Measurements from ENCODE around the gene PDE6H.

DNA sequence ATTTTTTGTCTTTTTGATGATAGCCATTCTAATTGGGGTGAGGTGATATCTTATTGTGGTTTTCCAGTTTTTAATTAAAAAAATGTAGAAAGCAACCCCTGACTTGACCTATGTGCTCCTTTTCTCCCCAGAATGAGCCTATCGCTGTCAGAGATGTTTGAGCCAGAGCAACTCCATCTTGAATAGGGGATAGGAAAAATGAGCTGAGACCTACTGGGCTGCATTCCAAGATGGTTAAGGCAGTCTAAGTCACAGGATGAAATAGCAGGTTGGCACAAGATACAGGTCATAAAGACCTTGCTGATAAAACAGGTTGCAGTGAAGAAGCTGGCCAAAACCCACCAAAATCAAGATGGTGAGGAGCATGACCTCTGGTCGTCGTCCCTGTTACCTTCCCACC lies 48.3 kb upstream of the PDE6H start:
- no peak for TF ChIP-seq POLR2A (IDR thresholded peaks at IDR 0.05)
- TF ChIP-seq, protein P1, sequence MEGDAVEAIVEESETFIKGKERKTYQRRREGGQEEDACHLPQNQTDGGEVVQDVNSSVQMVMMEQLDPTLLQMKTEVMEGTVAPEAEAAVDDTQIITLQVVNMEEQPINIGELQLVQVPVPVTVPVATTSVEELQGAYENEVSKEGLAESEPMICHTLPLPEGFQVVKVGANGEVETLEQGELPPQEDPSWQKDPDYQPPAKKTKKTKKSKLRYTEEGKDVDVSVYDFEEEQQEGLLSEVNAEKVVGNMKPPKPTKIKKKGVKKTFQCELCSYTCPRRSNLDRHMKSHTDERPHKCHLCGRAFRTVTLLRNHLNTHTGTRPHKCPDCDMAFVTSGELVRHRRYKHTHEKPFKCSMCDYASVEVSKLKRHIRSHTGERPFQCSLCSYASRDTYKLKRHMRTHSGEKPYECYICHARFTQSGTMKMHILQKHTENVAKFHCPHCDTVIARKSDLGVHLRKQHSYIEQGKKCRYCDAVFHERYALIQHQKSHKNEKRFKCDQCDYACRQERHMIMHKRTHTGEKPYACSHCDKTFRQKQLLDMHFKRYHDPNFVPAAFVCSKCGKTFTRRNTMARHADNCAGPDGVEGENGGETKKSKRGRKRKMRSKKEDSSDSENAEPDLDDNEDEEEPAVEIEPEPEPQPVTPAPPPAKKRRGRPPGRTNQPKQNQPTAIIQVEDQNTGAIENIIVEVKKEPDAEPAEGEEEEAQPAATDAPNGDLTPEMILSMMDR (IDR thresholded peaks at IDR 0.05), result no peak
